Brain microvascular endothelial cell (primary cell): ENCODE data around the gene PCNT.

Experiments used
- DNase-seq: peaks from one replicate; pipeline ENCODE4 v3.0.0-alpha.2; 2020
- H3K27ac ChIP-seq: fragments of 250-450 bp; sonication (Bioruptor Pico); 2 replicates; pipeline ENCODE4 v1.5.1; 2020; ENCODE audit warnings: mild to moderate bottlenecking, moderate library complexity
- H3K27me3 ChIP-seq: fragments of 250-450 bp; sonication (Bioruptor Pico); replicated peaks from 2 replicates; pipeline ENCODE4 v1.5.1; 2020; ENCODE audit warnings: mild to moderate bottlenecking
- H3K36me3 ChIP-seq: fragments of 250-450 bp; sonication (Bioruptor Pico); replicated peaks from 2 replicates; pipeline ENCODE4 v1.5.1; 2020; ENCODE audit warnings: mild to moderate bottlenecking
- H3K4me3 ChIP-seq: 2 replicates; pipeline ENCODE4 v1.5.1; 2011; ENCODE audit warnings: low read depth, mild to moderate bottlenecking, control low read depth, low read length, moderate library complexity
- in situ Hi-C: cut with HindIII; loops from 2 replicates; pipeline ENCODE4 v1.10.0; 2017; ENCODE audit warnings: low sequenced_read_pairs, low pct_ligation_motif_present
- TF ChIP-seq, protein P1 (sequence below): IDR thresholded peaks from 2 replicates; pipeline ENCODE4 v1.5.1; 2011; ENCODE audit warnings: low read depth, mild to moderate bottlenecking, moderate library complexity, low read length, control low read depth, inconsistent platforms; ENCODE audit errors: missing control alignments

The PCNT gene

DNA sequence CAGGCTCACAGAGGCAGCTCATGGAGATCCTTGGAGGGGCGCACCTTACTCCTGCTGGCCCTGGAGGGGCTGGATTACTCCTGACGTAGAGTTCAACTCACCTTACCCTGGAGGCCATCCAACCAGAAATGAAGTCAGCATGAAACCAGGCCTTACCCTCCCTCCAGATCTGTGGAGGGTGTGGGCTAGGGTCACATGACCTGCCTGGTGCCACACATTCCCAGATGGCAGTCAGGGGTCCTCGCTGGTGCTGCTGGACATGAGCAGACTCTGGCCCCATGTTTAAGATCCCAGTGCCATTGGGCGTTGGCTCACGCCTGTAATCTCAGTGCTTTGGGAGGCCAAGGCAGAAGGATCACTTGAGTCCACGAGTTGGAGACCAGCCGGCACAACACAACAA lies 4.8 kb upstream of the PCNT start:
- TF ChIP-seq, protein P1, sequence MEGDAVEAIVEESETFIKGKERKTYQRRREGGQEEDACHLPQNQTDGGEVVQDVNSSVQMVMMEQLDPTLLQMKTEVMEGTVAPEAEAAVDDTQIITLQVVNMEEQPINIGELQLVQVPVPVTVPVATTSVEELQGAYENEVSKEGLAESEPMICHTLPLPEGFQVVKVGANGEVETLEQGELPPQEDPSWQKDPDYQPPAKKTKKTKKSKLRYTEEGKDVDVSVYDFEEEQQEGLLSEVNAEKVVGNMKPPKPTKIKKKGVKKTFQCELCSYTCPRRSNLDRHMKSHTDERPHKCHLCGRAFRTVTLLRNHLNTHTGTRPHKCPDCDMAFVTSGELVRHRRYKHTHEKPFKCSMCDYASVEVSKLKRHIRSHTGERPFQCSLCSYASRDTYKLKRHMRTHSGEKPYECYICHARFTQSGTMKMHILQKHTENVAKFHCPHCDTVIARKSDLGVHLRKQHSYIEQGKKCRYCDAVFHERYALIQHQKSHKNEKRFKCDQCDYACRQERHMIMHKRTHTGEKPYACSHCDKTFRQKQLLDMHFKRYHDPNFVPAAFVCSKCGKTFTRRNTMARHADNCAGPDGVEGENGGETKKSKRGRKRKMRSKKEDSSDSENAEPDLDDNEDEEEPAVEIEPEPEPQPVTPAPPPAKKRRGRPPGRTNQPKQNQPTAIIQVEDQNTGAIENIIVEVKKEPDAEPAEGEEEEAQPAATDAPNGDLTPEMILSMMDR: no peak
- Histone ChIP-seq H3K4me3 (no peak overlapping the region), H3K27ac (no peak overlapping the region), H3K36me3 (no peaks in the 10 kb centered on the region), H3K27me3 (no peaks in the 10 kb centered on the region)
- in situ Hi-C loops: no loop called here
- DNase-seq: no peak

DNA sequence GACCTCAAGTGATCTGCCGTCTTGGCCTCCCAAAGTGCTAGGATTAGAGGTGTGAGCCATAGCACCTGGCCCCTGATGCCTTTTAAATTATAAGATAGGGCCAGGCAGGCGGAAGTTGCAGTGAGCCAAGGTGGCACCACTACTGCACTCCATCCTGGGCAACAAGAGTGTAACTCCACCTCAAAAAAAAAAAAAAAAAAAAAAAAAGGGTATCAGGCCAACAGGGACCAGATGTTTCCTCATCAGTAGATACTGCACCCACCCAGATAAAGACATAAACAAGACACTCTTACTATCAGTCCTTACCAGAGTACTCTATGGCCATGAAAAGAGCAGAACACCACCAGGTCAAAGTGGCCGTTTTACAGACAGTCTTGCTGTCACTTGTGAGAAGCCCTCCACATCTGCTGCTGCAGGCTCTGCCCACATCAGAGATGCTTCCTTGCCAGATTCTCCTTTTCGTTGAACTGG lies 3.6 kb upstream of the PCNT start:
- TF ChIP-seq, protein P1: no peak
- Histone ChIP-seq H3K36me3 (no peaks in the 10 kb centered on the region), H3K27ac (no peak overlapping the region), H3K27me3 (no peaks in the 10 kb centered on the region), H3K4me3 (peak overlapping the region; percentile 3)
- in situ Hi-C loops: no loop called here
- no peak for DNase-seq

DNA sequence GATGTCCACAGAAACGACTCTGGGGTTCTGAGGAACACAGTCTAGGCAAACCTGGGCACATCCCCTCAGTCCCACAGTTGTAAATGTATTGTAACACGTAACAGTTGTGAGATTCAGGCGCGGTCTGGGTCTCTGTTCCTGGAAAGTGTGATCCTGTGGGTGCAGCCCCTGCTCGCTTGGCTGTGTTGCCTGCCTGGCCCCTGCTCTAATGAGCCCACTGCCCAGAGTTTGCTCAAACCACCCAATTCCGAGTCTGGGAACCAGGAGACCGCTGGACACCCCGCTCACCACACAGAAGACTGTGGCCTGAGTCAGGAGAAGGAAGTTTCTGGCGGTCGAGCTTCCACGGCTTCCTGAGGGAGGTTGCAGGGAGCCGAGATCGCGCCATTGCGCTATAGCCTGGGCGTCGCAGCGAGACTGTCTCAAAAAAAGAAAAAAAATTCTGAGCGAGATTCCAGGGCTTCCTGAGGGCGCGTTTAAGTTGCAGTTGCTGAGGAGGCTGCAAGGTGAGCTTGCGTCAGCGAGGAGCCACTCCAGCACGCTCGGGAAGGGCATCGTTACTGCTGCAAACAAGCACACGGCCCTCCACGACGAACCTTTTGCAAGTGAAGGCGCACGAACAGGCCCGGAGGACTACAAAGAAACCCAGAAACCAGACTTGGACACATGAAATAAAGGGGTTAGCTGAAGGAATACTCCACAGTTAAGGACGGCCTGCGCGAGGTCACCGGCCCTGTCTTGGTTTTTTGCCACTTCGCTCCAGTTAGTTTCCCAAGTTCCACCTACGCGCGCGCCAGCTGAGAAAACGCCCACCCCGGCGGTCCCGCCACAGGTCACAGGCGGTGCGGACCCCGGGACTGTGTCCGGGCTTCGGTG lies 1.4 kb upstream of the PCNT start:
- Histone ChIP-seq H3K27me3 (no peaks in the 10 kb centered on the region), H3K36me3 (no peaks in the 10 kb centered on the region), H3K4me3 (peak overlapping the region; percentile 81), H3K27ac (peak overlapping the region; percentile 53)
- in situ Hi-C loops: no loop called here
- TF ChIP-seq, protein P1: no peak
- DNase-seq: peak; percentile 42

DNA sequence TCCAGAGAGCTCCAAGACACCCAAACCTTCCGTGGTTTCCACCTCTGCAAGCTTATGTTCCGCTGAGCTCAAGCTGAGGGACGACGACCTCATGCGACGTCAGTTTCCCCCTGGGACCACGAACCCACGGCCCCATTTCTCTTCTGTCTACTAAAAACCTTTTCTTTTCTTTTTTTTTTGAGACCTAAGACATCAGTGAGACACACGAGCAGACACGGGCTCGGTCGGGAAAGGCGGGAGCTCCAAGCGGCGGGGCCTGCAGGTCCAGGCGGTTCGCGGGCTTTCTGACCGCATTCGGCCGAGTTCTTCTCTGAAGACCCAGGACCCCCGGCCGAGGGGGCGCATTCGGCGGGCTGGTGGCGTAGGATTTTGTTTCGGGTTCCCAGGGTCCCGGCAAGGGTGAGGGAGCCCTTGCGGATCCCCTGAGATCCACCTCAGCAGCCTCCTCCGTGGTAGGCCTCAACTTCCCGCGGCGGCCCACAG lies 688 bp upstream of the PCNT start:
- in situ Hi-C loops: no loop called here
- H3K27ac ChIP-seq: peak overlapping the region; percentile 60
- H3K27me3 ChIP-seq: no peaks in the 10 kb centered on the region
- peak overlapping the region; percentile 81 for H3K4me3 ChIP-seq
- TF ChIP-seq, protein P1: no peak
- no peaks in the 10 kb centered on the region for H3K36me3 ChIP-seq
- DNase-seq: no peak

DNA sequence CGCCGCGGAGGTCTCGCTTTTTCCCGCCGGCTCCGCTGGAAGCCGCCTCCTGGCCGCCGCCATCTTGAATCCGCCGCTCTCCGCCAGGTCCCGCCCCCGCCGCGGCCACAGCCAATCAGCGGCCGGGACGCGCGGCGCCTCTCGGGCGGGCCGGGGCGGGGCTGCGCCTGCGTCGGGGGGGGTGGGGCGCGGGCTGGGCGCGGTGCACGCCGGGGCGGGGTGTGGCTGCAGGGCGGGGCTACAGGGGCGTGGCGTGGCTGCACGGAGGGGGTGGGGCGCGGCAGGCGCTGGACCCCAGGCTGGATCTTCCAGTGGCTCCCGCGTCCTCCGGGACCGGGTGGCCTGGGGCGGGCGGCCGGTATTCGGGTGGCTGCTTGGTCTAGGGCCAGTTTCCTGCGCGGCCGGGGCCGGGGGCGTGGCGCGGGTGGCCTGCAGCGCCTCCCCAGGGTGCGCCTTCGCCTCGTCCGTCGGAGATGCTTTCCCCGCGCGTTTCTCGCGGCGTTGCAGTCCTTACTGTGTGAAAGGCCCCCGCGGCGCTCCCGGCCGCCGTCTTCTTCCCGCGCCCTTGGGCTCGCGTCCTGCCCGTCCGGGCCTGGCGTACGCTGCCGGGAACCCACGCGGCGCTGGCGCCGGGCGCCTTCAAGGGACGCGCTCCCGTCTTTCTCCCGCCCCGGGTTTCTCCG lies 575 bp downstream of the PCNT start:
- in situ Hi-C loops: no loop called here
- peak overlapping the region; percentile 94 for H3K27ac ChIP-seq

More for the DNA sequence above, 575 bp downstream of the PCNT start:
- peak; percentile 53 for DNase-seq
- H3K4me3 ChIP-seq: peak overlapping the region; percentile 84
- peaks cover 1% of the 10 kb centered on the region for H3K36me3 ChIP-seq
- H3K27me3 ChIP-seq: no peaks in the 10 kb centered on the region
- TF ChIP-seq, protein P1: no peak
